GM03348 (cell line): ENCODE data around the gene EMC7.

Experiments
- DNase-seq: peaks from one replicate; pipeline ENCODE4 v3.0.0; 2012; ENCODE audit warnings: low spot score

EMC7 gene

GRCh38 chr15:34038023-34038870 lies 63.4 kb downstream of the EMC7 start:
- peak; percentile 96 for DNase-seq
